ENCODE measurements around the gene CDC42EP5.

Gene CDC42EP5

GRCh38 chr19:54433697-54434096 is 39.4 kb downstream of the CDC42EP5 start:
- DNase-seq (ENCODE audit: low spot score) = no peak
- TF ChIP-seq, protein P1, sequence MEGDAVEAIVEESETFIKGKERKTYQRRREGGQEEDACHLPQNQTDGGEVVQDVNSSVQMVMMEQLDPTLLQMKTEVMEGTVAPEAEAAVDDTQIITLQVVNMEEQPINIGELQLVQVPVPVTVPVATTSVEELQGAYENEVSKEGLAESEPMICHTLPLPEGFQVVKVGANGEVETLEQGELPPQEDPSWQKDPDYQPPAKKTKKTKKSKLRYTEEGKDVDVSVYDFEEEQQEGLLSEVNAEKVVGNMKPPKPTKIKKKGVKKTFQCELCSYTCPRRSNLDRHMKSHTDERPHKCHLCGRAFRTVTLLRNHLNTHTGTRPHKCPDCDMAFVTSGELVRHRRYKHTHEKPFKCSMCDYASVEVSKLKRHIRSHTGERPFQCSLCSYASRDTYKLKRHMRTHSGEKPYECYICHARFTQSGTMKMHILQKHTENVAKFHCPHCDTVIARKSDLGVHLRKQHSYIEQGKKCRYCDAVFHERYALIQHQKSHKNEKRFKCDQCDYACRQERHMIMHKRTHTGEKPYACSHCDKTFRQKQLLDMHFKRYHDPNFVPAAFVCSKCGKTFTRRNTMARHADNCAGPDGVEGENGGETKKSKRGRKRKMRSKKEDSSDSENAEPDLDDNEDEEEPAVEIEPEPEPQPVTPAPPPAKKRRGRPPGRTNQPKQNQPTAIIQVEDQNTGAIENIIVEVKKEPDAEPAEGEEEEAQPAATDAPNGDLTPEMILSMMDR (IDR thresholded peaks at IDR 0.05; ENCODE audit: extremely low read depth, missing control alignments) = no peak

DNA sequence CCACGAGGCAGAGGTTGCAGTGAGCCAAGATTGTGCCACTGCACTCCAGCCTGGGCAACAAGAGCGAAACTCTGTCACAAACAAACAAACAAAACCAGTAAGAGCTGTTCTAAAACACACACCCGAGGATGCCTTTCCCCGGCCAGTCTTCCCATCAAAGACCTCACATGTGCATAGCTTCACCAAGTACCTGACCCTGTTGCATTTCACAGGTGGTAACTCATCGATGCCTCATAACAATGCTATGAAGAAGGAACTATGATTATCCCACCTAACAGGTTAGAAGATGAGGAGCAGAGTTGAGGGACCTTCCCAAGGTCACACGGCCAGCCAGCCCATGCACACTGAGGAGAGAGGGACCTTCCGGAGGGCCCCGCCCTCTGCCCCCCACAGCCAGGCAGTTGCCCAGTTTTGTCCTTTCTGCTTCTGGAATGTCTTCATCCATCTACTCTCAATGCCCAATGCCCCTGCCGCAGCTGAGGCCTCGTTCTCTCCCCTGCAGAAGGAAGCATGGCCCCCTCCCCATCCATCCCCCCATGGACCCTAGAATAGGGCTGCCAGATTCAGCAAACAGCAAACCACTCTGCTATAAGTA is 40.9 kb downstream of the CDC42EP5 start:
- TF ChIP-seq, protein P1 (IDR thresholded peaks at IDR 0.05; ENCODE audit: extremely low read depth, missing control alignments) = no peak
- DNase-seq (ENCODE audit: low spot score) = no peak

DNA sequence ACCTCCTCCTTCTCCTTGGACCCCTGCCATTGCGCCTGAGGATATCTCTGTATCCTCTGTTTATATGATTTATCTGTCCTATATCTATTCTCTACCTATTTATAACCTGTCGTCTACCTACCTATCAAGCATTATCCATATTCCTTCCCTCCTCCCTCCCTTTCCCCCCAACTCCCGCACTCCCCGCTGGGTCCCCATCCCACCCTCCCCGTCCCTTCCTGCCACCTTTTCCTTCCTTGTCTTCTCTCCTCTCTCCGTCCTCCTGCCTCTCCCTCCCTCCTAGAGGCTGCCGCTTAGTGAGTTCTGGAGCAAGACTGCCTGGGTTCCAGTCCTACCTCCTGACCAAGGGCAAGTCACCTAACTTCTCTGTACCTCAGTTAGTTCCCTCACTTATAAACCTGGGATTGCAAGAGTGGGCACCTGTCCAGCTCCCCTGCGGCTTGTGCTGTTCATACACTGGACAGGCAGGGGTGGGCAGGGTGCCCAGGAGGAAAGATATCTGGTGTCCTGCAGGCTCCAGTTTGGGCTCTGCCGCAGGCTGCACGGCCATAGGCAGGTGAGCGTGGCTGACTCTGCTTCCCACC is 41.7 kb downstream of the CDC42EP5 start:
- no peak for DNase-seq (ENCODE audit: low spot score)
- TF ChIP-seq, protein P1 (IDR thresholded peaks at IDR 0.05; ENCODE audit: extremely low read depth, missing control alignments) = no peak

DNA sequence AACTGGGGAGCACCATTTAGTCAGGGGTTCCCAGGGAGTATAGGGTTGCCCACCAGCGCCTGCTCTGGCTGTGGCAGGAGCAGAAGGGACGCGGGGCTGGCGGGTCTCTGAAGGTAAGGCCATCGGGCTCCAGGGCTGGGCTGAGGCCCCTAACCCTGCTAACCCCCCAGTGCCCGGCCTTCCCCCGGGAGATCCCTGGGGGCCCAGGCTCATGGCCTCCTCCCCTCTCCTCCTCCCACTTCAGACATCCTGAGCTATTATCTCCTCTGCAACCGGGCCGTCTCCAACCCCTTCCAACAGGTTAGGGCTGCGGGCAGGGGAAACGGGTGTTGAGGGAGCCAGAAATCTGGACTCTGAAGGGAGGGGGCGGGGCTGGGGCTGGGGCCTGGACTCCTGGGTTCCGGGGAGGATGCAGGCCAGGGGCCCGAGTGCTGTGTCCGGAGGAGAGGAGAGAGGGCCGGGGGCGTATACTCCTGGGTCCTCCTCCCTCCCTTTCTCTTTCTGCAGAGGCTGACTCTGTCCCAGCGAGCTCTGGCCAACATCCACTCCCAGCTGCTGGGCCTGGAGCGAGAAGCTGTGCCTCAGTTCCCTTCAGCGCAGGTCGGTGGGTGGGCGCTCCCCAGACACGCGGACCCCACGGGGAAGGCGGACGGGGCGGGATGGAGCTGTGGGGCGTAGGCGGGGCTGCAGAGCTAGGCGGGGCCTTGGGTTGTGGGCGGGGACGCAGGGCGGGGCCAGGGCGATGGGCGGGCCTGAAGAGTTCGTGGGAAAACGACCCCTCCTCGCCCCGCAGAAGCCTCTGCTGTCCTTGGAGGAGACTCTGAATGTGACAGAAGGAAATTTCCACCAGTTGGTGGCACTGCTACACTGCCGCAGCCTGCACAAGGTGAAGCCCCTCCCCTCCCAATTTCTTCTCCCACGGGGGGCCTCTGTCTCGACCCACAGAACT is 42.5 kb downstream of the CDC42EP5 start:
- TF ChIP-seq, protein P1 (IDR thresholded peaks at IDR 0.05; ENCODE audit: extremely low read depth, missing control alignments) = no peak
- peak; percentile 77 for DNase-seq (ENCODE audit: low spot score)

DNA sequence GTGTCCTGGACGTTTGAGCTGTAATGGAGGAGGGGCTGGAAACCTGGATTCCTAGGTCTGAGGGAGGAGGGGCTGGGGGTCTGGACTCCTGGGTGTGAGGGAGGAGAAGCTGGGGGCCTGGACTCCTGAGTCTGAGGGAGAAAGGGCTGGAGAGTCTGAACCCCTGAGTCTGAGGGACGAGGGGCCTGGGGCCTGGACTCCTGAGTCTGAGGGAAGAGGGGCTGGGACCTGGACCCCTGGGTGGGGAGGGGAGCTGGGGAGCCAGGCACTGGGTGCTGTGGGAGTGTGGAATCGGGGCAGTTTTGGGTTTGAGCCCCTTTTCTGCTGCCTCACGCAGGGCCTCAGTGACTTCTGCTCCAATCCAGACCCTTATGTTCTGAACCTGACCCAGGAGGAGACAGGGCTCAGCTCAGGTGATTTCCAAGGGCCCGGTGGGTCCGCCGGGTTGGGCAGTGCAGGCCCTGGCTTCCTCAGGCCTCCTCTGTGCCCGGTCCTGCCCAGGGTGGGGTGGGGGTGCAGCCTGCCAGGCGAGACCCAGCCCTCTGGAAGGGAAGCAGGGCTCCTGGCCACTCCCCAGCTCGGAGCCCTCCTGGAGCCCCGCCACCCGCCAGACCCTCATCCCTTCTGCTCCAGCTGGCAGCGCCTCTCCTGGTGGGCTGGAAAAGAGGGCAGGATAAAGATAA is 43.4 kb downstream of the CDC42EP5 start:
- DNase-seq (ENCODE audit: low spot score) = no peak
- TF ChIP-seq, protein P1 (IDR thresholded peaks at IDR 0.05; ENCODE audit: extremely low read depth, missing control alignments) = no peak

- TF ChIP-seq, protein P1 (IDR thresholded peaks at IDR 0.05; ENCODE audit: extremely low read depth, missing control alignments) = no peak
- DNase-seq (ENCODE audit: low spot score) = no peak
Measured at GRCh38 chr19:54429176-54429495, 44.0 kb downstream of the CDC42EP5 start.

Data from GM20000 (cell line).